ENCODE results near the gene DGKH. TPM values are rescaled to one million over a fixed set of nuclear protein-coding genes. Genes with fewer than 3 reads are reported as not detected.

Gene DGKH
- total and polyA plus RNA-seq, 9 of the 15 experiments (the other 6 are each of a cell fraction or from before 2014, with no cell fraction given), result 0.38 to 4.4 (median 3.1) TPM

GRCh38 chr13:42259515-42259914 lies 211.1 kb downstream of the DGKH start (continued):
- TF ChIP-seq REST (IDR thresholded peaks at IDR 0.05; ENCODE audit: borderline replicate concordance) (no peak), REST (CRISPR knock-in tag; IDR thresholded peaks at IDR 0.05; ENCODE audit: low read depth) (no peak), NR2C1 (IDR thresholded peaks at IDR 0.05) (no peak), NR2C1 (tag; IDR thresholded peaks at IDR 0.05) (no peak), ZSCAN32 (CRISPR knock-in tag; IDR thresholded peaks at IDR 0.05) (no peak), ZNF174 (CRISPR knock-in tag; IDR thresholded peaks at IDR 0.05) (no peak), RB1 (IDR thresholded peaks at IDR 0.05; ENCODE audit: low read depth) (no peak), POLR2AphosphoS5 (IDR thresholded peaks at IDR 0.05; ENCODE audit: control insufficient read depth, insufficient read depth, low read depth, low read length) (no peak), MTA3 (IDR thresholded peaks at IDR 0.05; ENCODE audit: borderline replicate concordance) (no peak), NFYB (IDR thresholded peaks at IDR 0.05; ENCODE audit: extremely low read depth, insufficient read length) (no peak), THRB (CRISPR knock-in tag; conservative IDR thresholded peaks at IDR 0.05) (no peak), EHMT2 (IDR thresholded peaks at IDR 0.05) (peak; percentile 50; the same call in 1 of the 2 replicates), COPS2 (conservative IDR thresholded peaks at IDR 0.05) (no peak), HDGF (IDR thresholded peaks at IDR 0.05) (no peak), IRF9 (tag; IDR thresholded peaks at IDR 0.05) (no peak), GTF2A2 (tag; IDR thresholded peaks at IDR 0.05) (no peak), RUNX1 (IDR thresholded peaks at IDR 0.05; ENCODE audit: low read depth) (no peak), TSC22D4 (tag; IDR thresholded peaks at IDR 0.05) (no peak), TEAD2 (tag; IDR thresholded peaks at IDR 0.05) (no peak), ZNF431 (CRISPR knock-in tag; IDR thresholded peaks at IDR 0.05) (no peak), TFAM (CRISPR knock-in tag; conservative IDR thresholded peaks at IDR 0.05) (no peak), HLTF (IDR thresholded peaks at IDR 0.05) (no peak), CBFB (CRISPR knock-in tag; IDR thresholded peaks at IDR 0.05) (no peak), RFX1 (IDR thresholded peaks at IDR 0.05) (no peak)

Measured in K562 (cell line).